Activated CD8-positive, alpha-beta T cell treated with anti-CD3 and anti-CD28 coated beads for 36 hours (primary cell): ENCODE measurements around the gene C11orf65. TPM values are rescaled to one million over a fixed set of nuclear protein-coding genes. Genes with fewer than 3 reads are reported as not detected.

Experiments used
- total RNA-seq, 2 experiments: library from RNA; stranded (reverse); gene quantifications; one replicate each; pipeline ENCODE4 v1.2.3, GENCODE V29; 2021

The C11orf65 gene
- total RNA-seq, 2 experiments from 2014 or later: 1.1 to 2.3 TPM

Other genes starting within 250 kb of the C11orf65 start
- gene NPAT, start 244.9 kb downstream of the C11orf65 start, total RNA-seq: 10 to 100 TPM; 32.1 to 37.1 TPM
- gene ATM, start 244.5 kb downstream of the C11orf65 start, total RNA-seq: 10 to 100 TPM; 75.8 to 77.5 TPM
- gene POGLUT3, start 30.9 kb upstream of the C11orf65 start, total RNA-seq: 10 to 100 TPM; 12.4 to 14.2 TPM
- gene EXPH5, start 126.2 kb upstream of the C11orf65 start, total RNA-seq: 1 to 10 TPM; 2.9 to 4.1 TPM
- gene DDX10, start 197.5 kb upstream of the C11orf65 start, total RNA-seq: 10 to 100 TPM; 45.4 to 46.3 TPM